RWPE2 (cell line): ENCODE results near the gene FSTL1.

Experiments used
- ATAC-seq: fragments of 200-7000 bp; cut with Tn5 transposase; 3 replicates; pipeline ENCODE4 v1.9.1; 2021; ENCODE audit warnings: low read depth
- DNase-seq: peaks from one replicate; pipeline ENCODE4 v3.0.0-alpha.2; 2020; ENCODE audit warnings: low spot score
- H3K27ac ChIP-seq: fragments of 450-650 bp; 2 replicates; pipeline ENCODE4 v1.5.1; 2017; ENCODE audit warnings: mild to moderate bottlenecking; ENCODE audit not compliant: poor library complexity, severe bottlenecking
- H3K27me3 ChIP-seq: fragments of 250-450 bp; sonication (Bioruptor Pico); 2 replicates; pipeline ENCODE4 v1.5.1; 2021; ENCODE audit warnings: mild to moderate bottlenecking, moderate library complexity; ENCODE audit not compliant: insufficient read depth, poor library complexity, severe bottlenecking
- H3K36me3 ChIP-seq: fragments of 250-450 bp; sonication (Bioruptor Pico); 2 replicates; pipeline ENCODE4 v1.5.1; 2020; ENCODE audit warnings: low read depth, mild to moderate bottlenecking, moderate library complexity
- H3K4me1 ChIP-seq: fragments of 250-450 bp; sonication (Bioruptor Pico); 2 replicates; pipeline ENCODE4 v1.5.1; 2021; ENCODE audit warnings: mild to moderate bottlenecking, moderate library complexity; ENCODE audit not compliant: insufficient read depth, poor library complexity, severe bottlenecking
- H3K4me3 ChIP-seq: fragments of 250-450 bp; sonication (Bioruptor Pico); 2 replicates; pipeline ENCODE4 v1.5.1; 2021; ENCODE audit warnings: mild to moderate bottlenecking, moderate library complexity; ENCODE audit not compliant: severe bottlenecking
- H3K9me3 ChIP-seq: fragments of 250-450 bp; sonication (Bioruptor Pico); 2 replicates; pipeline ENCODE4 v1.5.1; 2021; ENCODE audit warnings: mild to moderate bottlenecking, moderate library complexity; ENCODE audit not compliant: severe bottlenecking
- TF ChIP-seq, protein P1 (sequence below): fragments of 450-650 bp; IDR thresholded peaks from one replicate; pipeline ENCODE4 v1.5.1; 2017; ENCODE audit warnings: mild to moderate bottlenecking, moderate library complexity; ENCODE audit not compliant: poor library complexity, severe bottlenecking

Gene FSTL1

DNA sequence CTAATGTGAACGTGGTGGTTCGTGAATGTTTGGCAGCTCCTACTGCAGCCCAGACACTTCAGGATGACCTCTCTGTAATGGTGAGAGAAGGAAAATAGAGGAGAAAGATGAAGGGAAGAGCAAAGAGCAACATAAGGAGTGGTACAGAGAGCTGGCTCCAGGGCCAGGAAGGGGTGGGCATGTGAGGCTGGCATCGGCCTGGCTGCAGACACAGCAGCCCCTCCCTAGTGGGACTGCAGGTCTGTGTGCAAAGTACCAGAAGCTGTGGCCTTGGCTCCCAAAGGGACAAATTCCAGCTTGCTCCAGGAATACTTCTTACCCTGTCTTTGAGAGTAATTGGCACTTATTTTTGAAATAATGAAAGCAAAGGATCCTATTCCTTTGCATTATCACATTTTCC, 10.0 kb downstream of the FSTL1 start:
- H3K4me1 ChIP-seq = peaks cover 8% of the 10 kb centered on the region
- TF ChIP-seq, protein P1, sequence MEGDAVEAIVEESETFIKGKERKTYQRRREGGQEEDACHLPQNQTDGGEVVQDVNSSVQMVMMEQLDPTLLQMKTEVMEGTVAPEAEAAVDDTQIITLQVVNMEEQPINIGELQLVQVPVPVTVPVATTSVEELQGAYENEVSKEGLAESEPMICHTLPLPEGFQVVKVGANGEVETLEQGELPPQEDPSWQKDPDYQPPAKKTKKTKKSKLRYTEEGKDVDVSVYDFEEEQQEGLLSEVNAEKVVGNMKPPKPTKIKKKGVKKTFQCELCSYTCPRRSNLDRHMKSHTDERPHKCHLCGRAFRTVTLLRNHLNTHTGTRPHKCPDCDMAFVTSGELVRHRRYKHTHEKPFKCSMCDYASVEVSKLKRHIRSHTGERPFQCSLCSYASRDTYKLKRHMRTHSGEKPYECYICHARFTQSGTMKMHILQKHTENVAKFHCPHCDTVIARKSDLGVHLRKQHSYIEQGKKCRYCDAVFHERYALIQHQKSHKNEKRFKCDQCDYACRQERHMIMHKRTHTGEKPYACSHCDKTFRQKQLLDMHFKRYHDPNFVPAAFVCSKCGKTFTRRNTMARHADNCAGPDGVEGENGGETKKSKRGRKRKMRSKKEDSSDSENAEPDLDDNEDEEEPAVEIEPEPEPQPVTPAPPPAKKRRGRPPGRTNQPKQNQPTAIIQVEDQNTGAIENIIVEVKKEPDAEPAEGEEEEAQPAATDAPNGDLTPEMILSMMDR = no peak

DNA sequence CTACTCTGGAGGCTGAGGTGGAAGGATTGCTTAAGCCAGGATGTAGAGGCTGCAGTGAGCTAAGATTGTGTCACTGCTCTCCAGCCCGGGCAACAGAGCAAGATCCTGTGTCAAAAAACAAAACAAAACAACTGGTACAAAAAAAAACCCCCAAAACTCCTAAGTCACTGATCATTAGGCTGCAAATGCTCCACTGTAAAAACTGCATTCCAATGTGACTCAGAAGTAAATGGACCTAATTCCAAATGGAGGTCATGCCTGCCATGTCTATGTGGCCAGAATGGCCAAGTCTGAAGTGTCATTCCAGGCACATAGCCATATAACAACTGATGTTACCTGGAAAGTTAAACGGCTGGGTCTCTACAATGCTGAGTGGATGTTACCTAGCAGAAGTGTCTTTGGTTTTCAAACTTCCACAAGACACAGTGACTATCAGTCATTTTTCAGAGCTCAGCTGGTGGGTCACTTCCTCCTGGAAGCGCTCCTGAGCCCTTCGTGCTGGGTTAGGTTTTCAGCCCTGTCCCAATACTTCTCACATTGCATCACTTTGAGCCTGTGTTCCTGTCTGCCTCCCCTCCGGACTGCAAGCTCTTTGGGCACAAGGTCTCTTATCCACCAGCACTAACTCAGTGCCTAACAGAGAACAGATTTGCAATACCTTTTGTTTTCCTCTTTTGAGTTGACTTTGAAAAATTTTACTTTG, 10.6 kb downstream of the FSTL1 start:
- H3K27me3 ChIP-seq = no peaks in the 10 kb centered on the region
- DNase-seq (no peak), ATAC-seq (no peak)
- no peak overlapping the region for H3K27ac ChIP-seq
- H3K36me3 ChIP-seq = peaks cover 20% of the 10 kb centered on the region
- peaks cover 14% of the 10 kb centered on the region for H3K4me1 ChIP-seq
- H3K4me3 ChIP-seq = no peak overlapping the region
- TF ChIP-seq, protein P1 = no peak
- no peaks in the 10 kb centered on the region for H3K9me3 ChIP-seq

More for the DNA sequence above, 10.0 kb downstream of the FSTL1 start:
- no peak for DNase-seq
- Histone ChIP-seq H3K27ac (no peak overlapping the region), H3K27me3 (no peaks in the 10 kb centered on the region), H3K4me3 (no peak overlapping the region), H3K36me3 (peaks cover 20% of the 10 kb centered on the region), H3K9me3 (no peaks in the 10 kb centered on the region)
- ATAC-seq = no peak

DNA sequence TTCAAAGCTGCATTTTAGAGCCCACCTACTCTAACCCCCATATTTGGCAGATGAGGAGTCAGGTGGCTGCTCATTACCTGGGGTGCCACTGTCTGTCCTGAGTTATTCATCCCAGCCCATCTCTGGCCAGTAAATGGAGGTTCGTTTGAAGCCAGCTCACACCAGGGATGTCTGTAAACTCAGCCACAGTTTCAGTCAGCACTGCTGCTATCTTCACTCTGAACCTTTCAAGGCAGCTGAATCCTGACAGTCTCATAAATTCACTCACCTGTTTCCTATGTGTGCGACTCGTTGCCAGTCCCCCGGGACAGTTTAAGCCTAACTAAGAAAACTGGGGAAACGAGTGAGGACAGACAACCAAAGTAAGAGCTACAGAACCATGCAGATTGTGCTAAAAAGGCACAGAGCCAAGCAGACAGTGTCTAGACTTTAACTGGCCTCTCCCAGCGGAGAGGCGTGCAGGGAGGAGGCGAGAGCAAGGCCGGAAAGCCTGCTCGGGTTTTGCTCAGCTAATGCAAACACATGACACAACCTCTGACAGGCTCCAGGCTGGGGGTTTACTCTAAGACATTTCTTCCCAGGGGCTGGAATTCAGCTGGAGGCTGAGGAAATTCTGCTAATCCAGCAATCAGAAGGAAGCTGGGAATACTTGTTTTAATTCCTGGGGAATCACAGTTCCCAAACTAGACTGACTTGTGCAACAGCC, 12.0 kb downstream of the FSTL1 start:
- DNase-seq (no peak), ATAC-seq (peak; percentile 36; the same call in 2 of the 3 replicates)
- Histone ChIP-seq H3K27me3 (no peaks in the 10 kb centered on the region), H3K36me3 (peaks cover 27% of the 10 kb centered on the region), H3K4me1 (peaks cover 14% of the 10 kb centered on the region), H3K27ac (peak overlapping the region; percentile 15), H3K4me3 (no peak overlapping the region), H3K9me3 (no peaks in the 10 kb centered on the region)
- TF ChIP-seq, protein P1 = no peak

DNA sequence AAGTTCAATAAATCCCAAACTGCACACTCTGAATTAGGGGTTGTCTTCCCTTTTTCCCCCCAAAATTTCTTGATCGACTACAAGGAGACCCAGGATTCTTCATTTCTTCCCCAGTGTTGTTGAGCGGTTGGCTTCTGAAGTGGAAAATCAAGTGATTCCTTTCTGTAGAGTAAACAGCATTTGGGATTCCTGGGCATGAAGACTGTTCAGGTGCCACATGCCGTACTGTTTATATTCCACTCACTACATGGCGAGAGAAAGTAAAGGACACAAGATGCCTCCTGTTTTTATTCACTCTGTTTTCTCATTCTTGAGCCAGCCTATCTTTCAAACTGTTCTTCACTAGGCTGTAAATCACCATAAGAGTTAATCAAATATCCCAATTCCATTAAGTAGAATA, 12.6 kb downstream of the FSTL1 start:
- no peak overlapping the region for H3K27ac ChIP-seq
- no peaks in the 10 kb centered on the region for H3K27me3 ChIP-seq
- no peak for DNase-seq
- TF ChIP-seq, protein P1 = no peak
- ATAC-seq = no peak
- peaks cover 14% of the 10 kb centered on the region for H3K4me1 ChIP-seq
- peaks cover 23% of the 10 kb centered on the region for H3K36me3 ChIP-seq
- H3K9me3 ChIP-seq = no peaks in the 10 kb centered on the region
- H3K4me3 ChIP-seq = no peak overlapping the region

DNA sequence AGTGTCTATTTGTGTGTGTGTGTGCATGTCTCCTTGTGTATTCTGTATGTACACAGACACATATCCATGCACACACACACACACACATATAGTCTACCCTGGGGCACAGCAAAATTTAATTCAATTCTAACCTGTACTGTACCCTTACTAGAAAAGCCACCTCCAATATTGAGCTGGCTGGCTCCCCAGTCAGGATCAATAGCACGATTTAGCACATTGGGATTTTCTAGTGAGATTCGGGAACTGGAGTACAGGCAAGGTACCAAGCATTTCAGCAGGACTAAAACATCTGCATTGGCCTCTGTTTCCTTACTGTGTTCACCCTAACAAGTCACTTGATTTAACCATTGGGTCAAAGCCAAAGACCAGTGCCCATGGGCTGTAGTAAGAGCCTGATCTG, 13.2 kb downstream of the FSTL1 start:
- TF ChIP-seq, protein P1 = no peak
- peaks cover 14% of the 10 kb centered on the region for H3K4me1 ChIP-seq
- H3K27ac ChIP-seq = no peak overlapping the region
- H3K27me3 ChIP-seq = no peaks in the 10 kb centered on the region
- no peak for DNase-seq
- no peaks in the 10 kb centered on the region for H3K9me3 ChIP-seq
- H3K4me3 ChIP-seq = no peak overlapping the region
- peaks cover 22% of the 10 kb centered on the region for H3K36me3 ChIP-seq
- ATAC-seq = no peak
